Femur (tissue), 1 donor: ENCODE data around the gene TLR8.

ENCODE experiments used
- DNase-seq: peaks from one replicate; pipeline ENCODE4 v3.0.0-alpha.2; 2017

TLR8 gene

GRCh38 chrX:12970691-12971202 is 64.3 kb downstream of the TLR8 start:
- peak; percentile 63 for DNase-seq

GRCh38 chrX:12971282-12972003 is 65.0 kb downstream of the TLR8 start:
- no peak for DNase-seq

- no peak for DNase-seq
These were observed 65.8 kb downstream of the TLR8 start for GRCh38 chrX:12972243-12972642.
